Prostate gland (tissue), 2 donors: ENCODE results near the gene HBP1.

ENCODE experiments used
- POLR2A ChIP-seq: fragments of 450-650 bp; IDR thresholded peaks from one replicate; pipeline ENCODE4 v1.6.1; 2016; ENCODE audit warnings: antibody characterized with exemption, mild to moderate bottlenecking
- TF ChIP-seq, protein P1 (sequence below), 4 experiments: fragments of 200-600 bp in 2 of 4; fragments of 450-650 bp in 2 of 4; sonication (generic) in 2 of 4; IDR thresholded peaks; 1 replicate in 3 of 4; 2 replicates in 1 of 4; pipeline ENCODE4 v1.5.1; 2016 to 2019; ENCODE audit warnings: antibody characterized with exemption in 4 of 4, mild to moderate bottlenecking in 2 of 4, moderate library complexity in 2 of 4

DNA sequence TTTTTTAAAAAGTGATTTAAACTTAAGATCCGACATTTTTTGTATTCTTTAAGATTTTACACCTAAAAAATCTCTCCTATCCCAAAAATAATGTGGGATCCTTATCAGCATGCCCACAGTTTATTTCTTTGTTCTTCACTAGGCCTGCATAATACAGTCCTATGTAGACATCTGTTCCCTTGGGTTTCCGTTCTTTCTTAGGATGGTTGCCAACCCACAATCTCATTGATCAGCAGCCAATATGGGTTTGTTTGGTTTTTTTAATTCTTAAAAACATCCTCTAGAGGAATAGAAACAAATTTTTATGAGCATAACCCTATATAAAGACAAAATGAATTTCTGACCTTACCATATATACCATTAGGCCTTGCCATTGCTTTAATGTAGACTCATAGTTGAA is 8.4 kb upstream of the HBP1 start:
- TF ChIP-seq, protein P1, sequence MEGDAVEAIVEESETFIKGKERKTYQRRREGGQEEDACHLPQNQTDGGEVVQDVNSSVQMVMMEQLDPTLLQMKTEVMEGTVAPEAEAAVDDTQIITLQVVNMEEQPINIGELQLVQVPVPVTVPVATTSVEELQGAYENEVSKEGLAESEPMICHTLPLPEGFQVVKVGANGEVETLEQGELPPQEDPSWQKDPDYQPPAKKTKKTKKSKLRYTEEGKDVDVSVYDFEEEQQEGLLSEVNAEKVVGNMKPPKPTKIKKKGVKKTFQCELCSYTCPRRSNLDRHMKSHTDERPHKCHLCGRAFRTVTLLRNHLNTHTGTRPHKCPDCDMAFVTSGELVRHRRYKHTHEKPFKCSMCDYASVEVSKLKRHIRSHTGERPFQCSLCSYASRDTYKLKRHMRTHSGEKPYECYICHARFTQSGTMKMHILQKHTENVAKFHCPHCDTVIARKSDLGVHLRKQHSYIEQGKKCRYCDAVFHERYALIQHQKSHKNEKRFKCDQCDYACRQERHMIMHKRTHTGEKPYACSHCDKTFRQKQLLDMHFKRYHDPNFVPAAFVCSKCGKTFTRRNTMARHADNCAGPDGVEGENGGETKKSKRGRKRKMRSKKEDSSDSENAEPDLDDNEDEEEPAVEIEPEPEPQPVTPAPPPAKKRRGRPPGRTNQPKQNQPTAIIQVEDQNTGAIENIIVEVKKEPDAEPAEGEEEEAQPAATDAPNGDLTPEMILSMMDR (IDR thresholded peaks at IDR 0.05) = no peak
- no peak for TF ChIP-seq POLR2A
